Erythroblast (primary cell): ENCODE measurements around the gene NBEA.

ENCODE experiments used
- GATA1 ChIP-seq: IDR thresholded peaks from 2 replicates; pipeline ENCODE4 v1.6.1; 2011; ENCODE audit warnings: low read depth, mild to moderate bottlenecking, control low read depth, low read length, moderate library complexity
- POLR2A ChIP-seq: IDR thresholded peaks from 2 replicates; pipeline ENCODE4 v1.6.1; 2011; ENCODE audit warnings: mild to moderate bottlenecking, low read length

DNA sequence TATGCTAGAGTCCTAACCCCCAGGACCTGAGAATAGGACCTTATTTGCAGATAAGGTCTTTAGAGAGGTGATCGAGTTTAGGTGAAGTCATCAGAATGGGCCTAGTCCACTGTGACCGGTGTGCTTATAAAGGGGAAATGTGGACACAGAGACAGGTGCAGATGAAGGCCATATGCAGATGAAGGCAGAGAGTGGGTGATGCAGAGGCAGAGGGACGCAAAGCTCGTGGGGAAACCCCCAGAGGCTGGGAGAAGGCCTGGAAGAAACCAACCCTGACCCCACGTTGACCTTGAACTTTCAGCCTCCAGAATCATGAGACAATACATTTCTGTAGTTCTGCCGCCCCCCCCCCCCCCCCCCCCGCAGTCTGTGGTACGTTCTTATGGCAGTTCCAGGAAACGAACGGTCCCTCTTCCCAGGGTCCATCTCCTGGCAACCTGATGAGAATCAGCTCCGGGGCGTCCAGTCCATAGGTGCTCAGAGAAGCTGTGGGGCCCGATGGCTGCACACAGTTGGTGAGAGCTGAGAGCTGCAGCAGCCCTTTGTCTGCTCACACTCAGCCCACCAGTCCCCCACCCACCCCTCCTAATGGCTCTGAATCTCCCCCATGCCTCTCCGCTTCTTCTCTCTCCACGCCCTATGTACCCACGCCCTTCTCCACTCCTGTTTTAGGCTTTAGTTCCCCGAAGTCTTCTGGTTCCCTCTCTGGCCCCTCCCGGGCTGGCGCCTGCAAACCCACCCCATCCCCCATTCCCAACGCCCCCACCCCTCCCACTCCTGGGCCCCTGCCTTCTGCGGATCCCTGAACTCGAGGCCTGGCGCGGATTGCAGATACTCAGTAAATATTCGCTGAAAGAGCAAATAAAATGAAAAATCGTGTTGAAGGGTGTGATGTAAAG, 752.7 kb downstream of the NBEA start:
- TF ChIP-seq POLR2A (no peak), GATA1 (no peak)
